IMR-90 (cell line): ENCODE results near the gene KCTD3. TPM values are rescaled to one million over a fixed set of nuclear protein-coding genes. Genes with fewer than 3 reads are reported as not detected.

Experiments
- ATAC-seq: fragments of 200-7000 bp; cut with Tn5 transposase; 2 replicates; pipeline ENCODE4 v1.9.1; 2020; ENCODE audit warnings: low read depth, mild to moderate bottlenecking, moderate library complexity
- BruUV-seq: library from RNA; stranded (reverse); fragments of 400-500 nt; replicated peaks from 2 replicates; lab custom pipeline; 2021; lab: Mats Ljungman, UMichigan
- CTCF ChIA-PET: fragments of 300-600 bp; formaldehyde crosslinking; extraction: SDS; loops from one replicate; lab custom pipeline; 2021; ENCODE audit warnings: antibody characterized with exemption; lab: Yijun Ruan, JAX
- POLR2A ChIA-PET: fragments of 300-600 bp; sonication (Branson Sonifier 250); formaldehyde crosslinking; loops from one replicate; lab custom pipeline; 2022; ENCODE audit warnings: antibody characterized with exemption; ENCODE audit not compliant: unreplicated experiment; lab: Charles Lee
- DNase-seq: peaks from one replicate; pipeline ENCODE4 v3.0.0; 2013
- H2AFZ ChIP-seq: replicated peaks from 2 replicates; pipeline ENCODE3; 2013; ENCODE audit warnings: low read length, mild to moderate bottlenecking; ENCODE audit not compliant: poor library complexity
- H2AK5ac ChIP-seq: 2 replicates; pipeline ENCODE4 v1.6.1; 2013; ENCODE audit warnings: low read depth, low read length, inconsistent platforms
- H2AK9ac ChIP-seq: replicated peaks from 2 replicates; pipeline ENCODE3; 2013; ENCODE audit warnings: mild to moderate bottlenecking, low read depth, low read length, moderate library complexity; ENCODE audit not compliant: poor library complexity
- H2BK120ac ChIP-seq: 2 replicates; pipeline ENCODE4 v1.6.1; 2013; ENCODE audit warnings: low read depth, low read length, inconsistent platforms
- H2BK15ac ChIP-seq: 3 replicates; pipeline ENCODE4 v1.6.1; 2013; ENCODE audit warnings: low read depth, low read length, inconsistent platforms
- H2BK20ac ChIP-seq: 2 replicates; pipeline ENCODE4 v1.6.1; 2013; ENCODE audit warnings: low read depth, mild to moderate bottlenecking, inconsistent platforms, low read length, moderate library complexity
- H2BK5ac ChIP-seq: 2 replicates; pipeline ENCODE4 v1.6.1; 2013; ENCODE audit warnings: mild to moderate bottlenecking, low read depth, low read length, inconsistent platforms; ENCODE audit not compliant: poor library complexity, severe bottlenecking
- H3K14ac ChIP-seq: replicated peaks from 2 replicates; pipeline ENCODE4 v1.6.1; 2013; ENCODE audit warnings: low read depth, low read length, inconsistent platforms
- H3K18ac ChIP-seq: 2 replicates; pipeline ENCODE4 v1.6.1; 2013; ENCODE audit warnings: low read depth, low read length, control low read depth
- H3K23ac ChIP-seq: 2 replicates; pipeline ENCODE4 v1.6.1; 2013; ENCODE audit warnings: low read depth, low read length, inconsistent platforms
- H3K27ac ChIP-seq: 2 replicates; pipeline ENCODE4 v1.5.1; 2013; ENCODE audit warnings: mild to moderate bottlenecking, control low read depth, low read length; ENCODE audit not compliant: insufficient read depth
- H3K27me3 ChIP-seq: 2 replicates; pipeline ENCODE4 v1.6.1; 2013; ENCODE audit warnings: low read length; ENCODE audit not compliant: control insufficient read depth, insufficient read depth
- H3K36me3 ChIP-seq: 2 replicates; pipeline ENCODE4 v1.6.1; 2013; ENCODE audit warnings: low read length, mixed read lengths; ENCODE audit not compliant: control insufficient read depth, insufficient read depth
- H3K4ac ChIP-seq: 2 replicates; pipeline ENCODE4 v1.6.1; 2013; ENCODE audit warnings: low read depth, low read length, inconsistent platforms
- H3K4me1 ChIP-seq: 2 replicates; pipeline ENCODE4 v1.6.1; 2013; ENCODE audit warnings: low read length, mixed read lengths; ENCODE audit not compliant: control insufficient read depth, insufficient read depth
- H3K4me2 ChIP-seq: 2 replicates; pipeline ENCODE4 v1.6.1; 2013; ENCODE audit warnings: low read depth, mild to moderate bottlenecking, control low read depth, low read length, moderate library complexity
- H3K4me3 ChIP-seq: 2 replicates; pipeline ENCODE4 v1.5.1; 2013; ENCODE audit warnings: low read depth, mild to moderate bottlenecking, control low read depth, low read length, moderate library complexity; ENCODE audit not compliant: insufficient read depth
- H3K56ac ChIP-seq: 2 replicates; pipeline ENCODE4 v1.6.1; 2013; ENCODE audit warnings: low read length, inconsistent platforms; ENCODE audit not compliant: insufficient read depth; ENCODE audit errors: extremely low read depth
- H3K79me1 ChIP-seq, 2 experiments: 2 replicates each; pipeline ENCODE4 v1.6.1; 2013; ENCODE audit warnings: low read length in 2 of 2, inconsistent platforms in 1 of 2, low read depth in 1 of 2
- H3K9ac ChIP-seq: 2 replicates; pipeline ENCODE4 v1.6.1; 2013; ENCODE audit warnings: low read depth, low read length, control low read depth
- H3K9me1 ChIP-seq: 2 replicates; pipeline ENCODE4 v1.6.1; 2013; ENCODE audit warnings: low read length, inconsistent platforms; ENCODE audit not compliant: insufficient read depth
- H3K9me3 ChIP-seq: 2 replicates; pipeline ENCODE4 v1.6.1; 2013; ENCODE audit warnings: low read length; ENCODE audit not compliant: control insufficient read depth, insufficient read depth
- H4K20me1 ChIP-seq: 2 replicates; pipeline ENCODE4 v1.6.1; 2013; ENCODE audit warnings: low read length, inconsistent platforms; ENCODE audit not compliant: insufficient read depth
- H4K5ac ChIP-seq: 2 replicates; pipeline ENCODE4 v1.6.1; 2013; ENCODE audit warnings: mild to moderate bottlenecking, low read depth, low read length, control low read depth
- H4K8ac ChIP-seq, 2 experiments: 2 replicates each; pipeline ENCODE4 v1.6.1; 2013; ENCODE audit warnings: low read depth in 2 of 2, low read length in 2 of 2, control low read depth in 1 of 2, inconsistent platforms in 1 of 2
- H4K91ac ChIP-seq: 2 replicates; pipeline ENCODE4 v1.6.1; 2013; ENCODE audit warnings: low read depth, low read length, inconsistent platforms; ENCODE audit not compliant: insufficient read depth
- BHLHE40 ChIP-seq: fragments of 150-350 bp; IDR thresholded peaks from 2 replicates; pipeline ENCODE4 v1.6.1; 2016; ENCODE audit warnings: mild to moderate bottlenecking, low read depth, low read length
- CEBPB ChIP-seq: IDR thresholded peaks from 2 replicates; pipeline ENCODE4 v1.6.1; 2012; ENCODE audit warnings: low read depth, low read length, improper control_type of control experiment
- CHD1 ChIP-seq: IDR thresholded peaks from 2 replicates; pipeline ENCODE4 v1.6.1; 2012; ENCODE audit warnings: low read depth, low read length, improper control_type of control experiment
- FOS ChIP-seq: fragments of 150-350 bp; IDR thresholded peaks from 2 replicates; pipeline ENCODE4 v1.6.1; 2016; ENCODE audit warnings: low read depth, low read length
- MAFK ChIP-seq: IDR thresholded peaks from 2 replicates; pipeline ENCODE4 v1.6.1; 2012; ENCODE audit warnings: low read depth, low read length, improper control_type of control experiment
- MAZ ChIP-seq: IDR thresholded peaks from 2 replicates; pipeline ENCODE4 v1.6.1; 2012; ENCODE audit warnings: low read depth, mild to moderate bottlenecking, low read length, improper control_type of control experiment, moderate library complexity, borderline replicate concordance
- MXI1 ChIP-seq: IDR thresholded peaks from 2 replicates; pipeline ENCODE4 v1.6.1; 2012; ENCODE audit warnings: low read depth, mild to moderate bottlenecking, low read length, moderate library complexity, borderline replicate concordance
- NFE2L2 ChIP-seq: fragments of 150-350 bp; IDR thresholded peaks from 2 replicates; pipeline ENCODE4 v1.6.1; 2016; ENCODE audit warnings: low read depth, mild to moderate bottlenecking, low read length
- POLR2A ChIP-seq: IDR thresholded peaks from 2 replicates; pipeline ENCODE4 v1.6.1; 2012; ENCODE audit warnings: mild to moderate bottlenecking, low read depth, low read length
- RAD21 ChIP-seq: IDR thresholded peaks from 2 replicates; pipeline ENCODE4 v1.6.1; 2012; ENCODE audit warnings: low read length, improper control_type of control experiment
- RCOR1 ChIP-seq: IDR thresholded peaks from 2 replicates; pipeline ENCODE4 v1.6.1; 2012; ENCODE audit warnings: mild to moderate bottlenecking, low read length, improper control_type of control experiment; ENCODE audit not compliant: insufficient replicate concordance
- RFX5 ChIP-seq: IDR thresholded peaks from 2 replicates; pipeline ENCODE4 v1.8.0; 2012; ENCODE audit warnings: low read depth, mild to moderate bottlenecking, low read length, moderate library complexity
- WGBS, 2 experiments: methylation state at CpG; one replicate each; pipeline versions ENCODE4 v1.1.5 to v1.1.7; 2013; ENCODE audit warnings: missing lambda C conversion rate in 2 of 2; ENCODE audit not compliant: insufficient read length in 1 of 2; ENCODE audit errors: extremely low coverage in 2 of 2; 5-methylcytosine and 5-hydroxymethylcytosine counted together
- dilution Hi-C: fragments of 300-500 bp; cut with HindIII; formaldehyde crosslinking; loops from one replicate; pipeline ENCODE4 v1.14.3; 2018; ENCODE audit warnings: low sequenced_read_pairs; ENCODE audit not compliant: unreplicated experiment
- in situ Hi-C: fragments of 300-500 bp; cut with MboI; formaldehyde crosslinking; loops from 3 replicates; pipeline ENCODE4 v1.14.3; 2019; ENCODE audit warnings: low sequenced_read_pairs, inconsistent platforms, mixed read lengths
- intact Hi-C: fragments of 100-400 bp; cut with micrococcal nuclease; formaldehyde crosslinking; loops from 2 replicates; pipeline ENCODE4 v1.10.0; 2022
- polyA plus RNA-seq, 3 experiments: library from polyadenylated mRNA; depleted of rRNA; stranded (reverse); fragments of >200 nt; gene quantifications; 2 replicates each; pipeline ENCODE4 v1.2.3, GENCODE V29; 2012; ENCODE audit warnings: low replicate concordance in 1 of 3
- total RNA-seq: library from RNA; depleted of rRNA; stranded (reverse); fragments of >200 nt; gene quantifications from 2 replicates; pipeline ENCODE4 v1.2.3, GENCODE V29; 2012
- TF ChIP-seq, protein P1 (sequence below): conservative IDR thresholded peaks from 2 replicates; pipeline ENCODE4 v1.5.1; 2012; ENCODE audit warnings: mild to moderate bottlenecking, low read depth, low read length, improper control_type of control experiment
- TF ChIP-seq, protein P2 (sequence below): fragments of 150-350 bp; IDR thresholded peaks from 2 replicates; pipeline ENCODE4 v1.6.1; 2017; ENCODE audit warnings: mild to moderate bottlenecking, antibody characterized with exemption, low read length, low read depth
- TF ChIP-seq, protein P3 (sequence below): fragments of 150-350 bp; IDR thresholded peaks from 2 replicates; pipeline ENCODE4 v1.6.1; 2016; ENCODE audit warnings: low read depth, mild to moderate bottlenecking, low read length, moderate library complexity, borderline replicate concordance

The KCTD3 gene
- total and polyA plus RNA-seq, 2 of the 4 experiments (the other 2 are of a cell fraction): 43.6 to 49.5 TPM

DNA sequence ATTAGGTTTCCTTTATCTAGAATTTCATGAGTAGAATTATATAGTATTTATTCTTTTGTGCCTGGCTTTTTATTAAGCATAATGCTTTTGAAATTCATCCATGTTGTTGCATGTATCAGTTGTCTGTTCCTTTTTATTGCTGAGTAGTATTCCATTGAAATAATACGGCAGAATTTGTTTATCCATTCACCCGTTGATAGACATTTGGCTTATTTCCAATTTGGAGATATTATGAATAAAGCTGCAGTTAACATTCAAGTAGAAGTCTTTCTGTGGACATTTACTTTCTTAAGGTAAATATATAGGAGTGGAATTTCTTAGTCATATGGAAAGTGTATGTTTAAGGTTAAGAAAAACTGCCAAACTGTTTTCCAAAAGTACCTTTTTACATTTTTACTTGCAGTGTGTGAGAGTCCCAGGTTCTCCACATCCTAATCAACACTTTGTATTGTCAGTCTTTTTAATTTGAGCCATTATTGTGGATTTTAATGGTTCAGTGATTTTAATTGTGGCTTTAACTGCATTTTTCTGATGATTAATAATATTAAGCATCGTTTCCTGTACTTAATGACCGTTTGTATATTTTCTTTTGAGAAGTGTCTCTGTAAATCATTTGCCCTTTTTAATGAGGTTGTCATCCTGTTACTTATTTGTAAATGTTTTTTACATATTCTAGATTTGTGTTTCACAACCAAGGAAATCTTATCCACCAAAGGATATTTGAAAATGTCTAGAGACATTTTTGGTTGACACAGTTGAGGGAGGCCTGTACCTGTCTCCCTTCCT is 22.7 kb downstream of the KCTD3 start:
- H3K14ac ChIP-seq: no peak overlapping the region

More for the DNA sequence above, 22.7 kb downstream of the KCTD3 start:
- H3K4me2 ChIP-seq: no peak overlapping the region
- H3K4me1 ChIP-seq: peaks cover 7% of the 10 kb centered on the region
- no peak overlapping the region for H2BK15ac ChIP-seq
- no peak overlapping the region for H3K23ac ChIP-seq
- intact Hi-C loops (no loop called here), in situ Hi-C loops (no loop called here), dilution Hi-C loops (no loop called here)
- H2AK9ac ChIP-seq: no peak overlapping the region
- H2BK5ac ChIP-seq: no peak overlapping the region
- no peak overlapping the region for H3K4ac ChIP-seq
- no peak overlapping the region for H2BK120ac ChIP-seq
- H3K56ac ChIP-seq: no peak overlapping the region
- no peak overlapping the region for H3K27ac ChIP-seq
- WGBS, 2 experiments: no CpG with 5 or more reads among the region's 4 CpGs
- no peak overlapping the region for H4K91ac ChIP-seq
- no peak overlapping the region for H4K5ac ChIP-seq
- ATAC-seq (no peak), DNase-seq (no peak)
- no peak overlapping the region for H2AK5ac ChIP-seq
- H3K79me1 ChIP-seq: peaks cover 9 to 21% of the 10 kb centered on the region in 2 experiments
- H4K8ac ChIP-seq: no peak overlapping the region
- no peak for TF ChIP-seq CEBPB
- TF ChIP-seq, protein P1, sequence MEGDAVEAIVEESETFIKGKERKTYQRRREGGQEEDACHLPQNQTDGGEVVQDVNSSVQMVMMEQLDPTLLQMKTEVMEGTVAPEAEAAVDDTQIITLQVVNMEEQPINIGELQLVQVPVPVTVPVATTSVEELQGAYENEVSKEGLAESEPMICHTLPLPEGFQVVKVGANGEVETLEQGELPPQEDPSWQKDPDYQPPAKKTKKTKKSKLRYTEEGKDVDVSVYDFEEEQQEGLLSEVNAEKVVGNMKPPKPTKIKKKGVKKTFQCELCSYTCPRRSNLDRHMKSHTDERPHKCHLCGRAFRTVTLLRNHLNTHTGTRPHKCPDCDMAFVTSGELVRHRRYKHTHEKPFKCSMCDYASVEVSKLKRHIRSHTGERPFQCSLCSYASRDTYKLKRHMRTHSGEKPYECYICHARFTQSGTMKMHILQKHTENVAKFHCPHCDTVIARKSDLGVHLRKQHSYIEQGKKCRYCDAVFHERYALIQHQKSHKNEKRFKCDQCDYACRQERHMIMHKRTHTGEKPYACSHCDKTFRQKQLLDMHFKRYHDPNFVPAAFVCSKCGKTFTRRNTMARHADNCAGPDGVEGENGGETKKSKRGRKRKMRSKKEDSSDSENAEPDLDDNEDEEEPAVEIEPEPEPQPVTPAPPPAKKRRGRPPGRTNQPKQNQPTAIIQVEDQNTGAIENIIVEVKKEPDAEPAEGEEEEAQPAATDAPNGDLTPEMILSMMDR: no peak
- TF ChIP-seq, protein P2, sequence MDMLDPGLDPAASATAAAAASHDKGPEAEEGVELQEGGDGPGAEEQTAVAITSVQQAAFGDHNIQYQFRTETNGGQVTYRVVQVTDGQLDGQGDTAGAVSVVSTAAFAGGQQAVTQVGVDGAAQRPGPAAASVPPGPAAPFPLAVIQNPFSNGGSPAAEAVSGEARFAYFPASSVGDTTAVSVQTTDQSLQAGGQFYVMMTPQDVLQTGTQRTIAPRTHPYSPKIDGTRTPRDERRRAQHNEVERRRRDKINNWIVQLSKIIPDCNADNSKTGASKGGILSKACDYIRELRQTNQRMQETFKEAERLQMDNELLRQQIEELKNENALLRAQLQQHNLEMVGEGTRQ: no peak
- TF ChIP-seq MAFK: no peak
- no peak for TF ChIP-seq MAZ
- TF ChIP-seq NFE2L2: no peak
- TF ChIP-seq FOS: no peak
- TF ChIP-seq CHD1: no peak
- TF ChIP-seq BHLHE40: no peak
- no peak for TF ChIP-seq POLR2A
- TF ChIP-seq MXI1: no peak
- no peak for TF ChIP-seq RCOR1
- TF ChIP-seq, protein P3, sequence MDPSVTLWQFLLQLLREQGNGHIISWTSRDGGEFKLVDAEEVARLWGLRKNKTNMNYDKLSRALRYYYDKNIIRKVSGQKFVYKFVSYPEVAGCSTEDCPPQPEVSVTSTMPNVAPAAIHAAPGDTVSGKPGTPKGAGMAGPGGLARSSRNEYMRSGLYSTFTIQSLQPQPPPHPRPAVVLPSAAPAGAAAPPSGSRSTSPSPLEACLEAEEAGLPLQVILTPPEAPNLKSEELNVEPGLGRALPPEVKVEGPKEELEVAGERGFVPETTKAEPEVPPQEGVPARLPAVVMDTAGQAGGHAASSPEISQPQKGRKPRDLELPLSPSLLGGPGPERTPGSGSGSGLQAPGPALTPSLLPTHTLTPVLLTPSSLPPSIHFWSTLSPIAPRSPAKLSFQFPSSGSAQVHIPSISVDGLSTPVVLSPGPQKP: no peak
- no peak for TF ChIP-seq RFX5
- TF ChIP-seq RAD21: no peak
- H3K9me1 ChIP-seq: peaks cover 3% of the 10 kb centered on the region; the same call in 1 of the 2 replicates
- H4K20me1 ChIP-seq: no peaks in the 10 kb centered on the region
- H3K36me3 ChIP-seq: peaks cover 19% of the 10 kb centered on the region
- no peak overlapping the region for H2AFZ ChIP-seq
- H3K9ac ChIP-seq: no peak overlapping the region
- POLR2A ChIA-PET: no interaction called here
- no peak overlapping the region for H3K18ac ChIP-seq
- H3K4me3 ChIP-seq: no peak overlapping the region
- H2BK20ac ChIP-seq: no peak overlapping the region
- CTCF ChIA-PET: no interaction called here
- H3K27me3 ChIP-seq: no peaks in the 10 kb centered on the region
- BruUV-seq: no TSS peak
- no peaks in the 10 kb centered on the region for H3K9me3 ChIP-seq
